H1 (cell line): ENCODE measurements around the gene CDR2L.

Source experiments
- POLR2A ChIP-seq, 2 experiments: IDR thresholded peaks; 1 replicate in 1 of 2; 2 replicates in 1 of 2; pipeline ENCODE4 v1.6.1; 2011; ENCODE audit warnings: low read depth in 2 of 2, low read length in 2 of 2, mild to moderate bottlenecking in 2 of 2; ENCODE audit errors: control extremely low read depth in 1 of 2
- POLR2AphosphoS5 ChIP-seq: IDR thresholded peaks from 2 replicates; pipeline ENCODE4 v1.6.1; 2011; ENCODE audit warnings: low read depth, low read length
- SP2 ChIP-seq: IDR thresholded peaks from 2 replicates; pipeline ENCODE4 v1.6.1; 2012; ENCODE audit warnings: mild to moderate bottlenecking, low read length, inconsistent platforms
- ZNF274 ChIP-seq: IDR thresholded peaks from 2 replicates; pipeline ENCODE4 v1.7.0; 2012; ENCODE audit warnings: low read length, borderline replicate concordance; ENCODE audit errors: extremely low read depth

DNA sequence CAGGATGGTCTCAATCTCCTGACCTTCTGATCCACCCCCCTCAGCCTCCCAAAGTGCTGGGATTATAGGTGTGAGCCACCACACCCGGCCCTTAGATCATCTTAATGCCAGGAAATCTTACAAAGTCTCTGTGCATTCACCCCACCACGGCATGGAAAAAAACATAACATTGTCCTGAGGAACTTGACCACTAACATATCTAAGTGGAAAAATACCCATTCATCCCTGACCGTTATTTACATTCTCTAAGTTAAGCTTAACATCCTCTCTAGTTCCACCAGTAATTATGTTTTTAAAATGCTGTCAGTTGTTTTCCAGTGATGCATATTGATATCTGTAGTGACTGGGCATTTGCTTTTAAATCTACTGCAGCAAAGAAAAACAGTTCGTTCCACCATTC is 11.5 kb upstream of the CDR2L start:
- TF ChIP-seq ZNF274 = no peak
- TF ChIP-seq SP2 = no peak
- no peak for TF ChIP-seq POLR2A (IDR thresholded peaks at IDR 0.05; ENCODE audit: control extremely low read depth in 1 of 2, low read depth in 2 of 2, low read length in 2 of 2)
- TF ChIP-seq POLR2AphosphoS5 = no peak
